HG02970 (cell line): ENCODE data around the gene ALDH9A1.

Experiments used
- ATAC-seq: cut with Tn5 transposase; IDR thresholded peaks from one replicate; pipeline ENCODE4 v1.9.1; 2021; ENCODE audit warnings: mild to moderate bottlenecking, moderate library complexity, moderate number of reproducible peaks; ENCODE audit not compliant: unreplicated experiment, low FRiP score

The ALDH9A1 gene

DNA sequence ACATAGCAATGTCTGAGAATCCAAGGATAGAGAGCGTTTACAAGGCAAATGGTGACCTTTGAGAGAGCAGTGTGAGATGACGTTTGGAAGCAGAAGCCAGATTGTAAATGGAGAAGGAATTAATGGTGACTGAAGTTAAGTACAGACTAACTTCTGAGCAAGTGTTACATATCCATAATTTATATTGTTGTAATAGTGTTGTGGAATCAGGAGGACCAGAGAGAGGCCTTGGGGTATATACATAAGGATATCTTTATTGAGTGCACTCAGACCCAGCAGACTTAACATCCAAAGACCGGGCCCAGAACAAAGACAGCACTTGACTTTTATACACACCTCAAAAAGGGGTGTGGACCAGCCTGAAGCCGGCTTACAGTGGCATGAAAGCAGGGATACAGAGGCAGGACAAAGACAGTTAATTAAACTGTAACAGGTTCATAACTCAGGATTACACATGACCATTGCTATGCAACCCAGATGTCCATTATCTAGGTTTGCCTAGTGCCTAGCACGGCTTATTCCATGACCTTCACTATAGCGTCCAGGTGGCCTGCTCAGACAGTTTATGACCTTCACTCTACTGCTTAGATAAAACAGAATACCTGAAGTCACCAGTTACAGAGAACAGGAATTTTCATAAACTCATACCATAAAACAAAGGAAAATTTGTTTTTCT, 70.1 kb downstream of the ALDH9A1 start:
- ATAC-seq: no peak

GRCh38 chr1:165624441-165624840, 73.9 kb downstream of the ALDH9A1 start:
- no peak for ATAC-seq

DNA sequence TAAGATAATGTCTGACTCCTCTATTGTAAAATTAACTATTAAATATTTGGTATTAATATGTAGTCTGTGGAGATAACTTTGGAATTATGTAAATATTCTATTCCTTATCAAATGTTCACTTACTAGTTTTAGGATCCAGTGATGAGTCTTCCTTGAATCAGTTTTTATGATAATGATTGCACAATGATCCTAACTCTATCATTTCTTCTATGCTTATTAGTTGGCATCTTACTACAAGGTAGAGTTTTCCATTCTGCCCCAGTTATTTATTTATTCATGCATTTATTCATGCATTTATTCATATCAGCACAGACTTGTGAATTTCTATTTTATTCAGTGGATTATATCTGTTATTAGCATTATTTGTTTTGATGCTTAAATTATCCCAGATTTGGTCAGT, 74.7 kb downstream of the ALDH9A1 start:
- ATAC-seq: no peak

DNA sequence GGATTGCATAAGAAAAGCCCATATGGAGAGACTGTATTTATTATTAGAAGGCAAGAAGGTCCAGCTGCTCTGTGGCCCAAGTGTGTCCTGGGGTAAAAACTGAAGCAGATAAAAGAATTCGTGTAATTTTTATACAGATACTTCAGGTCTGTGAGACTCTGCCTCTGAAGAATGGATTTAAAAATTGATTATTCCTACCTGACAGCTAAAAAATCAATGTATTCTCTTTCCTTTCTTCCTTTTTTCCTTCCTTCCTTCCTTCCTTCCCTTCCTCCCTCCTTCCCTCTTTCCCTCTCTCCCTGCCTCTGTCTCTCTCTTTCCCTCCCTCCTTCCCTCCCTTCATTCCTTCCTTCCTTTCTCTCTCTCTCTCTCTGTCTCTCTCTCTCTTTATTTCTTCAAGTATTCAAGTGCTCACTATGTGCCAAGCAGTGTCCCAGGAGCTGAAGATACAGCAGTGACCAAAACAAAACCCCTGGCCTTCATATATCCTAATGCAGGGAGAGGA, 78.7 kb downstream of the ALDH9A1 start:
- ATAC-seq: no peak

DNA sequence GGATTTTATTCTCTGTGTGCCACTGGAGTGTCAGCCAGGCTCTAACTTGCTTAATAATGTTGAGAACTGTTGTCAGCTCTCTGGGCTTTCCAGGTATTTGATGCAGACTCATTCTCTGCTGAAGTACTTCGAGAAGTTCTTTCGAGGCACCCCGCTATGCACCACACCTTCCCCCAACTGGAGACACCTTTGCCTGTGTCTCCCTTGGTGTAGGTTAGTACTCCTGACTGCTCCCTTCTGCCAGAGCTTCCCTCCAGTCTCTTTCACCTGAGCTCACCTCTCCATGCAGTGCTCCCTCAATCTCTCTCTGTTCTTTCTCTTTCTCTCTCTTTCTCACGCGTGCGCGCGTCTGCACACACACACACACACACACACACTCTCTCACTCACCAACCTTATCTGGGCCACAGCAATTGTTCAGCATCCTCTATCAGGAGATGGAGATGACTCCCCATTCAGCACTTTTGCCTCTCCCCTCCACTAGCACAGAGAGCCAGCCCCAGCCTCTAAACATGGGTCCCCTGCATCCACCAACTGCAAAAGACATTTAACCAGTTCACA, 81.3 kb downstream of the ALDH9A1 start:
- no peak for ATAC-seq

GRCh38 chr1:165616054-165616612, 82.2 kb downstream of the ALDH9A1 start:
- no peak for ATAC-seq
